Osteocyte (in vitro differentiated cells): Measurements from ENCODE around the gene RPS15. TPM values are rescaled to one million over a fixed set of nuclear protein-coding genes. Genes with fewer than 3 reads are reported as not detected.

ENCODE experiments used
- DNase-seq: peaks from one replicate; pipeline ENCODE4 v3.0.0; 2021; ENCODE audit warnings: mixed read lengths; ENCODE audit not compliant: unreplicated experiment; ENCODE audit errors: extremely low spot score
- H3K27ac Mint-ChIP-seq: one replicate; pipeline ENCODE4 v1.8.0; 2021; ENCODE audit warnings: mild to moderate bottlenecking, mixed read lengths; ENCODE audit not compliant: unreplicated experiment
- H3K27me3 Mint-ChIP-seq: one replicate; pipeline ENCODE4 v1.8.0; 2021; ENCODE audit warnings: mixed read lengths; ENCODE audit not compliant: unreplicated experiment
- H3K36me3 Mint-ChIP-seq: one replicate; pipeline ENCODE4 v1.8.0; 2021; ENCODE audit warnings: mixed read lengths; ENCODE audit not compliant: unreplicated experiment
- H3K4me1 Mint-ChIP-seq: one replicate; pipeline ENCODE4 v1.8.0; 2021; ENCODE audit warnings: mixed read lengths; ENCODE audit not compliant: unreplicated experiment
- H3K4me3 Mint-ChIP-seq: one replicate; pipeline ENCODE4 v1.8.0; 2021; ENCODE audit warnings: mild to moderate bottlenecking, moderate library complexity, mixed read lengths; ENCODE audit not compliant: unreplicated experiment
- H3K9me3 Mint-ChIP-seq: one replicate; pipeline ENCODE4 v1.8.0; 2021; ENCODE audit warnings: mixed read lengths; ENCODE audit not compliant: unreplicated experiment
- CTCF ChIP-seq: fragments of 200-600 bp; sonication (generic); IDR thresholded peaks from 2 replicates; pipeline ENCODE4 v1.5.0; 2021; ENCODE audit warnings: antibody characterized with exemption, mild to moderate bottlenecking, moderate library complexity
- total RNA-seq: library from RNA; stranded (reverse); gene quantifications from 2 replicates; pipeline ENCODE4 v1.2.1, GENCODE V29; 2021

Gene RPS15
- total RNA-seq, 1 donor from 2014 or later, result 932 TPM

GRCh38 chr19:1412323-1412923, 25.8 kb upstream of the RPS15 start:
- no peak overlapping the region for H3K4me3 Mint-ChIP-seq
- no peaks in the 10 kb centered on the region for H3K9me3 Mint-ChIP-seq
- peaks cover 13% of the 10 kb centered on the region for H3K36me3 Mint-ChIP-seq
- peaks cover 68% of the 10 kb centered on the region for H3K4me1 Mint-ChIP-seq
- no peak for TF ChIP-seq CTCF
- no peak overlapping the region for H3K27ac Mint-ChIP-seq
- H3K27me3 Mint-ChIP-seq, result no peaks in the 10 kb centered on the region
- DNase-seq, result no peak

- H3K4me3 Mint-ChIP-seq, result no peak overlapping the region
- peak overlapping the region; percentile 44 for H3K27ac Mint-ChIP-seq
- TF ChIP-seq CTCF, result no peak
- no peaks in the 10 kb centered on the region for H3K9me3 Mint-ChIP-seq
- no peaks in the 10 kb centered on the region for H3K27me3 Mint-ChIP-seq
- H3K36me3 Mint-ChIP-seq, result peaks cover 15% of the 10 kb centered on the region
- H3K4me1 Mint-ChIP-seq, result peaks cover 71% of the 10 kb centered on the region
- DNase-seq, result no peak
Measured at GRCh38 chr19:1412995-1413800, 25.0 kb upstream of the RPS15 start.

- peaks cover 15% of the 10 kb centered on the region for H3K36me3 Mint-ChIP-seq
- no peak for DNase-seq
- H3K4me3 Mint-ChIP-seq, result peak overlapping the region; percentile 71
- H3K27ac Mint-ChIP-seq, result peak overlapping the region; percentile 95
- TF ChIP-seq CTCF, result no peak
- peaks cover 48% of the 10 kb centered on the region for H3K4me1 Mint-ChIP-seq
- no peaks in the 10 kb centered on the region for H3K27me3 Mint-ChIP-seq
- H3K9me3 Mint-ChIP-seq, result no peaks in the 10 kb centered on the region
Measured at GRCh38 chr19:1416014-1416841, 22.0 kb upstream of the RPS15 start.

GRCh38 chr19:1417145-1417544, 21.1 kb upstream of the RPS15 start:
- no peak for DNase-seq
- Mint-ChIP-seq H3K27me3 (no peaks in the 10 kb centered on the region), H3K27ac (peak overlapping the region; percentile 69), H3K9me3 (no peaks in the 10 kb centered on the region), H3K4me1 (peaks cover 40% of the 10 kb centered on the region), H3K4me3 (no peak overlapping the region), H3K36me3 (peaks cover 15% of the 10 kb centered on the region)
- TF ChIP-seq CTCF, result no peak
